HEK293 (cell line): ENCODE data around the gene BICRA.

Source experiments
- CTCF ChIA-PET: fragments of 350-600 bp; formaldehyde crosslinking; extraction: SDS; loops from one replicate; lab custom pipeline; 2021; ENCODE audit warnings: antibody characterized with exemption; lab: Yijun Ruan, JAX
- POLR2A ChIA-PET: fragments of 300-600 bp; formaldehyde crosslinking; extraction: SDS; loops from one replicate; lab custom pipeline; 2020; ENCODE audit warnings: antibody characterized with exemption, inconsistent platforms; lab: Yijun Ruan, JAX
- H3K27ac ChIP-seq: fragments of 200-500 bp; sonication (Bioruptor generic); 2 replicates; pipeline ENCODE4 v1.5.1; 2014; ENCODE audit warnings: low read depth, low read length, control low read depth, inconsistent platforms; ENCODE audit errors: extremely low read depth
- H3K36me3 ChIP-seq, 2 experiments: fragments of 200-500 bp in 1 of 2; sonication (Bioruptor generic) in 1 of 2; 1 replicate in 1 of 2; 2 replicates in 1 of 2; pipeline ENCODE4 v1.5.1; 2014 to 2017; ENCODE audit warnings: inconsistent platforms in 2 of 2, low read length in 2 of 2; ENCODE audit not compliant: control insufficient read depth in 2 of 2, insufficient read depth in 1 of 2
- H3K4me1 ChIP-seq: fragments of 200-500 bp; sonication (Bioruptor generic); 2 replicates; pipeline ENCODE4 v1.5.1; 2014; ENCODE audit warnings: mild to moderate bottlenecking, low read length, inconsistent platforms; ENCODE audit not compliant: control insufficient read depth, insufficient read depth
- H3K4me3 ChIP-seq: 2 replicates; pipeline ENCODE4 v1.5.1; 2011; ENCODE audit warnings: low read depth, mild to moderate bottlenecking, control low read depth, low read length, moderate library complexity
- H3K9me3 ChIP-seq: fragments of 200-500 bp; sonication (Bioruptor generic); 2 replicates; pipeline ENCODE4 v1.5.1; 2014; ENCODE audit warnings: low read depth, low read length, inconsistent platforms; ENCODE audit not compliant: control insufficient read depth, insufficient read depth
- EGR2 ChIP-seq: fragments of 450-650 bp; formaldehyde crosslinking; IDR thresholded peaks from 2 replicates; pipeline ENCODE4 v1.5.1; 2016; ENCODE audit warnings: low read depth, missing biosample characterization, missing genetic modification characterization
- GLIS2 ChIP-seq: fragments of 450-650 bp; formaldehyde crosslinking; IDR thresholded peaks from 2 replicates; pipeline ENCODE4 v1.5.1; 2016; ENCODE audit warnings: missing biosample characterization, missing genetic modification characterization
- IKZF3 ChIP-seq: fragments of 450-650 bp; IDR thresholded peaks from 2 replicates; pipeline ENCODE4 v1.5.0; 2018; ENCODE audit warnings: missing biosample characterization, mild to moderate bottlenecking, missing genetic modification characterization, moderate library complexity
- KLF1 ChIP-seq: fragments of 450-650 bp; formaldehyde crosslinking; IDR thresholded peaks from 2 replicates; pipeline ENCODE4 v1.5.1; 2016; ENCODE audit warnings: missing biosample characterization, missing genetic modification characterization
- KLF9 ChIP-seq: fragments of 450-650 bp; formaldehyde crosslinking; IDR thresholded peaks from 2 replicates; pipeline ENCODE4 v1.5.1; 2016; ENCODE audit warnings: missing biosample characterization, missing genetic modification characterization, low read depth
- ZFHX2 ChIP-seq: fragments of 450-650 bp; formaldehyde crosslinking; conservative IDR thresholded peaks from 2 replicates; pipeline ENCODE4 v1.5.1; 2016; ENCODE audit warnings: missing biosample characterization, missing genetic modification characterization
- ZNF19 ChIP-seq: fragments of 450-650 bp; formaldehyde crosslinking; IDR thresholded peaks from 2 replicates; pipeline ENCODE4; 2016; ENCODE audit warnings: missing biosample characterization, missing genetic modification characterization, low read depth
- ZNF274 ChIP-seq, 2 experiments: fragments of 200-500 bp in 1 of 2; fragments of 450-650 bp in 1 of 2; sonication (Bioruptor generic) in 1 of 2; formaldehyde crosslinking in 1 of 2; IDR thresholded peaks; 2 replicates each; pipeline versions ENCODE4 v1.5.1 to v1.6.1; 2014 to 2016; ENCODE audit warnings: borderline replicate concordance in 1 of 2, inconsistent platforms in 1 of 2, low read length in 1 of 2, missing biosample characterization in 1 of 2, missing genetic modification characterization in 1 of 2
- ZNF398 ChIP-seq: fragments of 450-650 bp; formaldehyde crosslinking; IDR thresholded peaks from 2 replicates; pipeline ENCODE4 v1.5.1; 2017; ENCODE audit warnings: missing biosample characterization, missing genetic modification characterization
- ZNF560 ChIP-seq: fragments of 450-650 bp; formaldehyde crosslinking; IDR thresholded peaks from 2 replicates; pipeline ENCODE4 v1.5.1; 2017; ENCODE audit warnings: missing biosample characterization, missing genetic modification characterization, borderline replicate concordance
- ZNF624 ChIP-seq: fragments of 450-650 bp; formaldehyde crosslinking; IDR thresholded peaks from 2 replicates; pipeline ENCODE4 v1.5.1; 2017; ENCODE audit warnings: missing biosample characterization, missing genetic modification characterization
- ZNF776 ChIP-seq: fragments of 450-650 bp; formaldehyde crosslinking; IDR thresholded peaks from 2 replicates; pipeline ENCODE4 v1.5.0; 2017; ENCODE audit warnings: missing biosample characterization, missing genetic modification characterization, borderline replicate concordance
- ZSCAN16 ChIP-seq: fragments of 450-650 bp; formaldehyde crosslinking; IDR thresholded peaks from 2 replicates; pipeline ENCODE4 v1.5.1; 2016; ENCODE audit warnings: missing biosample characterization, missing genetic modification characterization
- ZSCAN5A ChIP-seq: fragments of 450-650 bp; formaldehyde crosslinking; IDR thresholded peaks from 2 replicates; pipeline ENCODE4 v1.5.1; 2016; ENCODE audit warnings: missing biosample characterization, missing genetic modification characterization
- TF ChIP-seq, protein P1 (sequence below): fragments of 450-650 bp; formaldehyde crosslinking; IDR thresholded peaks from 2 replicates; pipeline ENCODE4 v1.5.1; 2016; ENCODE audit warnings: missing biosample characterization, missing genetic modification characterization

BICRA gene

DNA sequence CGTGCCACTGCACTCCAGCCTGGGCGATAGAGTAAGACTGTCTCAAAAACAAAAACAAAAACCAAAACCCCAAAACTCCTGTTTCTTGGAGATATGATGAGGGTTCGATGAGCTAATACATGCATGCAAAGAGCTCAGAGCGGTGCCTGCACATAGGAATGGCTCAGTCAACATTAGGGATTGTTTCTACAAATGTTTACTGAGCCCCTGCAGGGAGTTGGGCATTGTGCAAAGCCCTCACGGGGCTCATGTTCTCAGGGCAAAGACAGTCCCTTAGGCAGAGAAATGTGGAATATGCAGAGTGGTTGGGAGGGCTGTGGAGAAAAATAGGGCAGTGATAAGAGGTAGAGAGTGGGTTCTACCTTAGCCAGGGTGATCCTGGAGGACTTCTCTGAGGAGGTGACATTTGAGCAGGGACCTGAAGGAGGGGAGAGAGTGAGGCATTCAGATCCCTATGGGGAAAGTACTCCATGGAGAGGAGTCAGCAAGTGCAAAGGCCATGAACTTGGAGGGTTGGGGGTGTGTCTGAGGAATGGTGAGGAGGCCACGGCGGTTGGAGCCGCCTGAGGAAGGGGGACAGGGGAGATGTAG, 102.8 kb downstream of the BICRA start:
- TF ChIP-seq ZSCAN16 (tag by site-specific recombination) (peak; percentile 82; the same call in 1 of the 2 replicates), GLIS2 (tag by site-specific recombination) (no peak), ZSCAN5A (tag by site-specific recombination) (no peak)
- Histone ChIP-seq H3K27ac (no peak overlapping the region), H3K4me3 (no peak overlapping the region), H3K4me1 (no peaks in the 10 kb centered on the region), H3K9me3 (no peaks in the 10 kb centered on the region; the same call in 1 of the 2 replicates), H3K36me3 (no peaks in the 10 kb centered on the region)
- CTCF ChIA-PET = interaction anchor here (0.6 to 5.1 kb wide), 15 partner anchors 9 to 860 kb away, joined by 3 to 73 read pairs (median 6); partner anchors contain the start of gene NOP53
- POLR2A ChIA-PET = no interaction called here

- H3K4me3 ChIP-seq = peak within 1 kb of the TSS; percentile 13
- no peak for TF ChIP-seq ZNF19 (tag by site-specific recombination)
- TF ChIP-seq ZNF624 (tag by site-specific recombination) = no peak
- peak; percentile 50; the same call in 1 of the 2 replicates for TF ChIP-seq EGR2 (tag by site-specific recombination)
- TF ChIP-seq KLF9 = no peak
- no peak for TF ChIP-seq ZNF398 (tag by site-specific recombination)
- TF ChIP-seq ZFHX2 (tag by site-specific recombination) = peak; percentile 58
- TF ChIP-seq ZNF560 (tag by site-specific recombination) = no peak
- TF ChIP-seq, protein P1, sequence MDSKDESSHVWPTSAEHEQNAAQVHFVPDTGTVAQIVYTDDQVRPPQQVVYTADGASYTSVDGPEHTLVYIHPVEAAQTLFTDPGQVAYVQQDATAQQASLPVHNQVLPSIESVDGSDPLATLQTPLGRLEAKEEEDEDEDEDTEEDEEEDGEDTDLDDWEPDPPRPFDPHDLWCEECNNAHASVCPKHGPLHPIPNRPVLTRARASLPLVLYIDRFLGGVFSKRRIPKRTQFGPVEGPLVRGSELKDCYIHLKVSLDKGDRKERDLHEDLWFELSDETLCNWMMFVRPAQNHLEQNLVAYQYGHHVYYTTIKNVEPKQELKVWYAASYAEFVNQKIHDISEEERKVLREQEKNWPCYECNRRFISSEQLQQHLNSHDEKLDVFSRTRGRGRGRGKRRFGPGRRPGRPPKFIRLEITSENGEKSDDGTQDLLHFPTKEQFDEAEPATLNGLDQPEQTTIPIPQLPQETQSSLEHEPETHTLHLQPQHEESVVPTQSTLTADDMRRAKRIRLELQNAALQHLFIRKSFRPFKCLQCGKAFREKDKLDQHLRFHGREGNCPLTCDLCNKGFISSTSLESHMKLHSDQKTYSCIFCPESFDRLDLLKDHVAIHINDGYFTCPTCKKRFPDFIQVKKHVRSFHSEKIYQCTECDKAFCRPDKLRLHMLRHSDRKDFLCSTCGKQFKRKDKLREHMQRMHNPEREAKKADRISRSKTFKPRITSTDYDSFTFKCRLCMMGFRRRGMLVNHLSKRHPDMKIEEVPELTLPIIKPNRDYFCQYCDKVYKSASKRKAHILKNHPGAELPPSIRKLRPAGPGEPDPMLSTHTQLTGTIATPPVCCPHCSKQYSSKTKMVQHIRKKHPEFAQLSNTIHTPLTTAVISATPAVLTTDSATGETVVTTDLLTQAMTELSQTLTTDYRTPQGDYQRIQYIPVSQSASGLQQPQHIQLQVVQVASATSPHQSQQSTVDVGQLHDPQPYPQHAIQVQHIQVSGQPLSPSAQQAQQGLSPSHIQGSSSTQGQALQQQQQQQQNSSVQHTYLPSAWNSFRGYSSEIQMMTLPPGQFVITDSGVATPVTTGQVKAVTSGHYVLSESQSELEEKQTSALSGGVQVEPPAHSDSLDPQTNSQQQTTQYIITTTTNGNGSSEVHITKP (tag by site-specific recombination) = no peak
- no peak for TF ChIP-seq ZNF274 (IDR thresholded peaks at IDR 0.05; ENCODE audit: low read length)
- TF ChIP-seq ZNF274 (tag by site-specific recombination; IDR thresholded peaks at IDR 0.05; ENCODE audit: borderline replicate concordance) = no peak
- no peak for TF ChIP-seq IKZF3
- TF ChIP-seq ZNF776 = no peak
- TF ChIP-seq KLF1 = no peak
- H3K27ac ChIP-seq = no peak within 1 kb of the TSS
- no peaks in the 10 kb centered on the region for H3K36me3 ChIP-seq
- no peaks in the 10 kb centered on the region for H3K4me1 ChIP-seq
- H3K9me3 ChIP-seq = no peaks in the 10 kb centered on the region; the same call in 1 of the 2 replicates
- ChIA-PET CTCF (interaction anchor here (0.6 to 5.1 kb wide), 26 partner anchors 8 to 409 kb away, joined by 3 to 73 read pairs (median 4); partner anchors contain the start of gene NOP53), POLR2A (interaction anchor here (0.5 to 1.4 kb wide), 5 partner anchors 10 to 861 kb away, joined by 3 to 6 read pairs (median 5); partner anchors contain the start of gene NOP53)
Measured at GRCh38 chr19:47713046-47714021, 104.4 kb downstream of the BICRA start, which contains the start of gene EHD2. TSS of gene EHD2 (plus strand) at chr19:47713422. CDS start at chr19:47716613, 3,191 bp downstream.
